ENCODE data around the gene ST3GAL3.

DNA sequence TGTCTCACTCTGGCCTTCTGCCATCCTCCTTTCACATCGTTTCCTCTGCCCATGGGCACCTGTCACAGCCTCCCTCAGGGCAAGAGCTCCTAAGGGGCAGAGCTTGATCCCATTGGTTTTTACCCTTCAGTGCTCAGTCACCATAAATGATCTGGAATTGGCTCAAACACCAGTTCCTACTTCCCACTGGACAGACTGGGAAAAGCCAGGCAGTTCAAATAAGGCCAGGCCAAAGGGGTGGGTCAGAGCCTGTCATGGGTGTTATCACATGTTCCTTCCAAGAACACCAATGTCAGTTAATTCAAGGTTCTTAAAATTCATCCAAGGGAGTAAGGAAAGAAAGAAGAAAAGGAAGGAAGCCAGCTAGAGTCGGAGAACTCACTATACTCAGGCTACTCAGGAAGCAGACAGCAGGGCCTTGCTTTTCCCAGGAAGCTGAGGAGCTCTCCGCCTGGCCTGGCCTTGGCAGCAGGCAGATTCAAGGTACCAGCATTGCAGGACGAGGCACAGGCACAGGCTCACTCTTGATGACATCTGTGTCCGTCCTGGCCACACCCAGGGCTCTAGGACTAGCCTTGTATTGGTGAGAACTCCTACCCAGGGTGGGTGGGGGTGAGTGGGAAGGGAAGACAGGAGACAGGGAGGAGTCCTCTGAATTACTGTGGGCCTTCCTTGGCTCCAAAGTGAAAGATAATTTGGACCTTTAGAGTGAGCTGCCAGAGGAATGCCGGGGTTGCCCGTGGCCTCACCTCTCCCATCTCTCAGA lies 194.0 kb downstream of the ST3GAL3 start:
- TF ChIP-seq, protein P1, sequence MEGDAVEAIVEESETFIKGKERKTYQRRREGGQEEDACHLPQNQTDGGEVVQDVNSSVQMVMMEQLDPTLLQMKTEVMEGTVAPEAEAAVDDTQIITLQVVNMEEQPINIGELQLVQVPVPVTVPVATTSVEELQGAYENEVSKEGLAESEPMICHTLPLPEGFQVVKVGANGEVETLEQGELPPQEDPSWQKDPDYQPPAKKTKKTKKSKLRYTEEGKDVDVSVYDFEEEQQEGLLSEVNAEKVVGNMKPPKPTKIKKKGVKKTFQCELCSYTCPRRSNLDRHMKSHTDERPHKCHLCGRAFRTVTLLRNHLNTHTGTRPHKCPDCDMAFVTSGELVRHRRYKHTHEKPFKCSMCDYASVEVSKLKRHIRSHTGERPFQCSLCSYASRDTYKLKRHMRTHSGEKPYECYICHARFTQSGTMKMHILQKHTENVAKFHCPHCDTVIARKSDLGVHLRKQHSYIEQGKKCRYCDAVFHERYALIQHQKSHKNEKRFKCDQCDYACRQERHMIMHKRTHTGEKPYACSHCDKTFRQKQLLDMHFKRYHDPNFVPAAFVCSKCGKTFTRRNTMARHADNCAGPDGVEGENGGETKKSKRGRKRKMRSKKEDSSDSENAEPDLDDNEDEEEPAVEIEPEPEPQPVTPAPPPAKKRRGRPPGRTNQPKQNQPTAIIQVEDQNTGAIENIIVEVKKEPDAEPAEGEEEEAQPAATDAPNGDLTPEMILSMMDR (IDR thresholded peaks at IDR 0.05): no peak
- no peak for TF ChIP-seq POLR2A (IDR thresholded peaks at IDR 0.05)
